ENCODE measurements around the gene CDH23.

DNA sequence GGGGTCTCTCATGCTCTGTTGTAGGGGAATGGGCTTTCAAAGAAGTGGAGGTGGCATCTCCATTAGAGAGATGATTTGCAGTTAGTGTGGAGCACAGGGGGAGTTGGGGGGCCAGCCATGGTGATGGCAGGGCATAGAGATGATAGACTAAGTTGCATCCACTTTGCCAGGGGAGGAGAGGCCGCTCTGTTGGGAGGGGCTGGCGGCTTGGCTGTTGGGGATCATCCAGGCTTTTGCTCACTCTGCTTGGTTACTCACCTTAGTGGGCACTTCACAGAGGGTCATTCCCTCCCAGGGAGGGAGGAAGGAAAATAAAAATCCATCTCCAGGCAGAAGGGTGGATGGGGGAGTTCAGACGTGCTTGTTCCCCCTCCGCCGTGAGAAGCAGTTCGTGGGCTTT is 31.4 kb upstream of the CDH23 start:
- TF ChIP-seq, protein P1, sequence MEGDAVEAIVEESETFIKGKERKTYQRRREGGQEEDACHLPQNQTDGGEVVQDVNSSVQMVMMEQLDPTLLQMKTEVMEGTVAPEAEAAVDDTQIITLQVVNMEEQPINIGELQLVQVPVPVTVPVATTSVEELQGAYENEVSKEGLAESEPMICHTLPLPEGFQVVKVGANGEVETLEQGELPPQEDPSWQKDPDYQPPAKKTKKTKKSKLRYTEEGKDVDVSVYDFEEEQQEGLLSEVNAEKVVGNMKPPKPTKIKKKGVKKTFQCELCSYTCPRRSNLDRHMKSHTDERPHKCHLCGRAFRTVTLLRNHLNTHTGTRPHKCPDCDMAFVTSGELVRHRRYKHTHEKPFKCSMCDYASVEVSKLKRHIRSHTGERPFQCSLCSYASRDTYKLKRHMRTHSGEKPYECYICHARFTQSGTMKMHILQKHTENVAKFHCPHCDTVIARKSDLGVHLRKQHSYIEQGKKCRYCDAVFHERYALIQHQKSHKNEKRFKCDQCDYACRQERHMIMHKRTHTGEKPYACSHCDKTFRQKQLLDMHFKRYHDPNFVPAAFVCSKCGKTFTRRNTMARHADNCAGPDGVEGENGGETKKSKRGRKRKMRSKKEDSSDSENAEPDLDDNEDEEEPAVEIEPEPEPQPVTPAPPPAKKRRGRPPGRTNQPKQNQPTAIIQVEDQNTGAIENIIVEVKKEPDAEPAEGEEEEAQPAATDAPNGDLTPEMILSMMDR (IDR thresholded peaks at IDR 0.05) = no peak
- TF ChIP-seq POLR2A (IDR thresholded peaks at IDR 0.05) = no peak

All from vagina (tissue), 2 donors.